Breast epithelium (tissue), 3 donors: ENCODE results near the gene FNDC10.

Source experiments
- CTCF ChIP-seq, 3 donors: fragments of 450-650 bp; IDR thresholded peaks; one replicate each; pipeline ENCODE4 v1.5.1; 2016 to 2017; ENCODE audit warnings: antibody characterized with exemption in 3 of 3, mild to moderate bottlenecking in 3 of 3, moderate library complexity in 3 of 3
- POLR2A ChIP-seq: fragments of 450-650 bp; IDR thresholded peaks from one replicate; pipeline ENCODE4 v1.6.1; 2016; ENCODE audit warnings: antibody characterized with exemption, mild to moderate bottlenecking, moderate library complexity
- POLR2AphosphoS5 ChIP-seq, 3 donors: sonication (generic); formaldehyde crosslinking; IDR thresholded peaks; one replicate each; pipeline ENCODE4 v1.6.1; 2017; ENCODE audit warnings: antibody characterized with exemption in 3 of 3

- TF ChIP-seq CTCF (IDR thresholded peaks at IDR 0.05) (no peak), POLR2A (no peak), POLR2AphosphoS5 (IDR thresholded peaks at IDR 0.05) (no peak)
Observed at GRCh38 chr1:1629430-1630190, 29.7 kb upstream of the FNDC10 start.
